ENCODE measurements around the gene NFKBIB. TPM values are rescaled to one million over a fixed set of nuclear protein-coding genes. Genes with fewer than 3 reads are reported as not detected.

Gene NFKBIB
- total and polyA plus RNA-seq, 7 donors, result 13.8 to 63.9 (median 20.2) TPM

GRCh38 chr19:38894968-38895367, 4.8 kb upstream of the NFKBIB start:
- H3K4me1 ChIP-seq, result peaks cover 0 to 44% (median 28%) of the 10 kb centered on the region in 4 donors
- 68 to 88% methylated on average over 9 of the region's 9 CpGs for WGBS, 2 donors
- no peak overlapping the region for H3K27ac ChIP-seq
- H3K9me3 ChIP-seq, result no peaks in the 10 kb centered on the region
- intact Hi-C loops (cut with DNase I), result loop anchor here (5.0 kb wide), 1 partner anchor 248 kb away; the partner anchor contains the start of gene ACTN4
- H3K27me3 ChIP-seq, result no peaks in the 10 kb centered on the region
- DNase-seq, result no peak
- no peak overlapping the region for H3K4me3 ChIP-seq
- TF ChIP-seq POLR2AphosphoS5 (IDR thresholded peaks at IDR 0.05) (no peak), CTCF (IDR thresholded peaks at IDR 0.05) (no peak), POLR2A (IDR thresholded peaks at IDR 0.05) (no peak), EP300 (IDR thresholded peaks at IDR 0.05) (no peak)
- H3K36me3 ChIP-seq, result peaks cover 0 to 24% (median 5%) of the 10 kb centered on the region in 4 donors

GRCh38 chr19:38898788-38899446, 852 bp upstream of the NFKBIB start:
- Histone ChIP-seq H3K36me3 (no peaks in the 10 kb centered on the region), H3K9me3 (no peaks in the 10 kb centered on the region), H3K27ac (peak overlapping the region; percentile 85 to 95 (median 92)), H3K4me3 (peak overlapping the region; percentile 58 to 90 (median 66)), H3K27me3 (no peaks in the 10 kb centered on the region), H3K4me1 (peaks cover 0 to 51% (median 37%) of the 10 kb centered on the region in 4 donors)
- 8 to 10% methylated on average over 25 of the region's 25 CpGs for WGBS, 2 donors
- DNase-seq, result no peak
- intact Hi-C loops (cut with DNase I), result loop anchor here (1.0 to 5.0 kb wide), 2 partner anchors 47 to 252 kb away; partner anchors contain the start of gene ACTN4
- no peak for TF ChIP-seq CTCF (IDR thresholded peaks at IDR 0.05)
- TF ChIP-seq POLR2A (IDR thresholded peaks at IDR 0.05), result no peak
- TF ChIP-seq POLR2AphosphoS5 (IDR thresholded peaks at IDR 0.05), result no peak
- no peak for TF ChIP-seq EP300 (IDR thresholded peaks at IDR 0.05)

DNA sequence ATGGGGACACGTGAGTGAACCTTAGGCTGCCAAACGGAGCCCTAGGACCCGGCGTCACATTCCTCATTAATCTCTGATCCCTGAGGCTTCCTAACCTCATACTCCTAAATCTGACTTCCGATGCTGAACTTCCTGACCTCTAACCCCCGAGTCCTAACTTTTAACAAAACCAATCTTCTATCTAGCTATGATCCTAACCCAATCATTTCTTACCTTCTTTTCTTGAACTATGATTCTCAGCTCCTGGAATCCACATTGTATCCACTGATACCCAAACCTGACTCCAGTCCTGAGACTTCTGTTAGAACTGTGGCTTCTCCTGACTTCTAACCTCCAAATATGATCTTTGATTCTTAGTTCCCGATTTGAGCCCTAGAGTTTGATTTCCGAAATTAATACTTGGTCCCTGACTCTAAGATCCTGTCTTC, 447 bp downstream of the NFKBIB start:
- Histone ChIP-seq H3K9me3 (no peaks in the 10 kb centered on the region), H3K27ac (peak overlapping the region; percentile 90 to 95 (median 92)), H3K4me1 (peaks cover 0 to 46% (median 35%) of the 10 kb centered on the region in 4 donors), H3K36me3 (peaks cover 0 to 10% (median 2%) of the 10 kb centered on the region in 4 donors), H3K4me3 (peak overlapping the region; percentile 58 to 90 (median 66)), H3K27me3 (no peaks in the 10 kb centered on the region)
- TF ChIP-seq POLR2A (IDR thresholded peaks at IDR 0.05) (no peak), EP300 (IDR thresholded peaks at IDR 0.05) (no peak), CTCF (IDR thresholded peaks at IDR 0.05) (no peak), POLR2AphosphoS5 (IDR thresholded peaks at IDR 0.05) (no peak)
- DNase-seq, result no peak
- WGBS, 2 donors, result 1 to 3% methylated on average over 8 of the region's 8 CpGs
- intact Hi-C loops (cut with DNase I), result loop anchor here (1.0 to 2.0 kb wide), 2 partner anchors 31 to 69 kb away; partner anchors contain the start of genes ECH1, MRPS12 and SARS2

DNA sequence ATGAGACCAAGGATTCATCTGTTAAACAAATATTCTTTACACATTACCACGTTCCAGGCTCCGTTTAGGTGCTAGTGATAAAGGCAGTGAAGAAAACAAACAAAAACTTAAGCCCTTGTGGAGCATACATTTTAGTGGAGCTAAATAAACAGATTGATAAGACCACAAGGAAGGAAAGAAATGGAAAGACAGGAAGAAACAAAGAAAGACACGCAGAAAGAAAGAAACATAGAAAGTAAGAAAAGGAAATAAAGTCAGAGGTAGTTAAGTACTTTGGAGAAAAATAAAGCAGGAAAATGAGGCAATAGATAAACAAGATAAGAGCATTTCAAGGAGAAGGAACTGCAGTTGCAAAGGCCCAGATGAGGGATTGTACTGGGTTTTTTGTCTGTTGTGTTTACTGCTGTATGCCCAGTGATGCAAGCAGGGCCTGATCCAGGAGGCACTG, 998 bp downstream of the NFKBIB start:
- peak overlapping the region; percentile 90 to 95 (median 92) for H3K27ac ChIP-seq

More for the DNA sequence above, 998 bp downstream of the NFKBIB start:
- no peaks in the 10 kb centered on the region for H3K27me3 ChIP-seq
- peak overlapping the region in 3 of 4 donors; percentile 66 to 90 (median 67) for H3K4me3 ChIP-seq
- no peak for DNase-seq
- peaks cover 0 to 15% (median 5%) of the 10 kb centered on the region in 4 donors for H3K36me3 ChIP-seq
- WGBS, 2 donors, result 5 to 24% methylated on average over 3 of the region's 3 CpGs
- peaks cover 0 to 42% (median 33%) of the 10 kb centered on the region in 4 donors for H3K4me1 ChIP-seq
- TF ChIP-seq POLR2A (IDR thresholded peaks at IDR 0.05) (no peak), EP300 (IDR thresholded peaks at IDR 0.05) (no peak), POLR2AphosphoS5 (IDR thresholded peaks at IDR 0.05) (no peak), CTCF (IDR thresholded peaks at IDR 0.05) (no peak)
- intact Hi-C loops (cut with DNase I), result loop anchor here (1.0 to 2.0 kb wide), 2 partner anchors 30 to 69 kb away; partner anchors contain the start of genes ECH1, MRPS12 and SARS2
- H3K9me3 ChIP-seq, result no peaks in the 10 kb centered on the region
